ENCODE data around the gene ZNF438.
"Not testable (repeated sequence)": the region's sequence is repeated elsewhere in the genome, so short reads cannot be mapped to it uniquely, and the experiment has no call there.

ZNF438 gene

GRCh38 chr10:30993155-30993554, 38.5 kb downstream of the ZNF438 start:
- DNase-seq (ENCODE audit: low spot score in 2 of 2) (no peak), ATAC-seq (ENCODE audit: low read depth) (no peak)
- H3K27ac Mint-ChIP-seq: no peak overlapping the region
- no peak overlapping the region for H3K4me3 Mint-ChIP-seq
- H3K27me3 Mint-ChIP-seq: no peaks in the 10 kb centered on the region
- H3K4me1 Mint-ChIP-seq: peaks cover 3% of the 10 kb centered on the region
- peaks cover 20% of the 10 kb centered on the region for H3K36me3 Mint-ChIP-seq
- H3K9me3 Mint-ChIP-seq: peaks cover 2% of the 10 kb centered on the region

DNA sequence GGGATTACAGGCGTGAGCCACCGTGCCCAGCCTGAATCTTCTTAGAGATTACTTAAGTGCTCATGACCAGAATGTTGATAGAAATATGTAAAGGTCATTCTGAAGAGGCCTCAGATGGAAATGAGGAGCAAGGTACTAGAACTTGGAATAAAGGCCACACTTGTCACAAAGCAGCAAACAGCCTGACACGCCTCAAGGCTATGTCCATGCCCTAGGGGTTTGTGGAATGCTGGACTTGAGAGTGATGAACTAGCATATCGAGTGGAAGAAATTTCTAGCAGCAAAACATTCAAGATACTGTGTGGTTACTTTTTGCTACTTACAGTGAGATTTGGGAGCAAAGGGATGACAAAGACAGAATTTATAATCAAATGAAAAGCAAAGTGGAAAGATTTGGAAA, 39.0 kb downstream of the ZNF438 start:
- ATAC-seq (ENCODE audit: low read depth) (no peak), DNase-seq (ENCODE audit: low spot score in 2 of 2) (no peak)
- Mint-ChIP-seq H3K36me3 (peaks cover 20% of the 10 kb centered on the region), H3K4me1 (peaks cover 3% of the 10 kb centered on the region), H3K27me3 (no peaks in the 10 kb centered on the region), H3K9me3 (peaks cover 2% of the 10 kb centered on the region), H3K4me3 (no peak overlapping the region), H3K27ac (no peak overlapping the region)

GRCh38 chr10:30991647-30992011, 40.0 kb downstream of the ZNF438 start:
- ATAC-seq (ENCODE audit: low read depth) (no peak), DNase-seq (ENCODE audit: low spot score in 2 of 2) (no peak)
- peaks cover 20% of the 10 kb centered on the region for H3K36me3 Mint-ChIP-seq
- no peaks in the 10 kb centered on the region for H3K27me3 Mint-ChIP-seq
- H3K4me1 Mint-ChIP-seq: peaks cover 3% of the 10 kb centered on the region
- no peak overlapping the region for H3K27ac Mint-ChIP-seq
- peaks cover 2% of the 10 kb centered on the region for H3K9me3 Mint-ChIP-seq
- no peak overlapping the region for H3K4me3 Mint-ChIP-seq

- Mint-ChIP-seq H3K27me3 (no peaks in the 10 kb centered on the region), H3K9me3 (peaks cover 2% of the 10 kb centered on the region), H3K4me3 (no peak overlapping the region), H3K4me1 (peaks cover 3% of the 10 kb centered on the region), H3K27ac (no peak overlapping the region), H3K36me3 (peaks cover 20% of the 10 kb centered on the region)
- ATAC-seq (ENCODE audit: low read depth): no peak
- no peak for DNase-seq (ENCODE audit: low spot score in 2 of 2)
Observed at GRCh38 chr10:30990971-30991646, 40.6 kb downstream of the ZNF438 start.

DNA sequence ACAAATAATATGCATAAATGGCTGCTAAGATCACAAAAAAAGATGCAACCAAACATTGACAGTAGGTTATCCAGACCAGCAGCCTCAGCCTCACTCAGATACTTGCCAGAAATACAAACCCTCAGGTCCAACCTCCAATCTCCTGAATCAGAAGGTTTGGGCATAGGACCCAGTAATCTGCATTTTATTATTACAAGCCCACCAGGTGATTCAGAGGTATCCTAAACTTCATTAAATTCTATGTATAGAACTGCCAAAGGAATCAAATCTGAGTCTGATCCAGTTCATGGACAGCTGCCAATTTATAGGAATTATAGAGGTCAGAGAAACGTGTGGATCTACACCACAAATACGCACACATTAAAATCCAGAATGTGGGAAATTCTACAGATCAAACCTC, 41.3 kb downstream of the ZNF438 start:
- ATAC-seq (ENCODE audit: low read depth): no peak

DNA sequence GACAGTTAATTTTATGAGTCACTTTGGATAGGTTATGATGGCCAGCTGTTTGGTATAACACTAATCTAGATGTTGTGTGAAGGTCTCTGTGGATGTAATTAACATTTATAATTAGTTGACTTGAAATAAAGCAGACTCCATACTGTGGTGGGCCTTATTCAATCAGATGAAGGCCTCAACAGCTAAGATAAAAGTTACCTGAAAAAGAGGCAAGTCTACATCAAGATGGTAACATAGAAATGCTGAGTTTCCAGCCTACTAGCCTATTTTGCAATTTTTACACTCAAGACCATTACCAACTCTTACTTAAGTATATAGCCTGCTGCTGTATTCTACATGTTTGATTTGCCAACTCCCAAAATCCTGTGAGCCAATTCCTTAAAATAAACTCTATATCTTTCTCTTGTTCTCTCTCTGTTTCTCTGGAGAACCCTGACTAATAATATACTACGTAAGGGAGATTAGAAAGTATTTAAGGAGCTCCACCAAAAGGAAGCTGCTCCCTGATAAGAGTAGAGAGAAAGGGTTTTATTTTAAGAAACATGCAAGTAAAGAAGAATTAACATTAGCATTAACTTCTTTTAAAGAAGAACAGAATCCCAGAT, 42.7 kb downstream of the ZNF438 start:
- Mint-ChIP-seq H3K4me3 (no peak overlapping the region), H3K27me3 (no peaks in the 10 kb centered on the region), H3K4me1 (peaks cover 3% of the 10 kb centered on the region), H3K9me3 (no peaks in the 10 kb centered on the region), H3K36me3 (peaks cover 10% of the 10 kb centered on the region), H3K27ac (no peak overlapping the region)
- DNase-seq (ENCODE audit: low spot score in 2 of 2): no peak
- no peak for ATAC-seq (ENCODE audit: low read depth)

More for the DNA sequence above, 41.3 kb downstream of the ZNF438 start:
- peaks cover 3% of the 10 kb centered on the region for H3K4me1 Mint-ChIP-seq
- H3K4me3 Mint-ChIP-seq: no peak overlapping the region
- no peaks in the 10 kb centered on the region for H3K27me3 Mint-ChIP-seq
- H3K36me3 Mint-ChIP-seq: peaks cover 20% of the 10 kb centered on the region
- H3K9me3 Mint-ChIP-seq: peaks cover 2% of the 10 kb centered on the region
- no peak overlapping the region for H3K27ac Mint-ChIP-seq
- no peak for DNase-seq (ENCODE audit: low spot score in 2 of 2)

DNA sequence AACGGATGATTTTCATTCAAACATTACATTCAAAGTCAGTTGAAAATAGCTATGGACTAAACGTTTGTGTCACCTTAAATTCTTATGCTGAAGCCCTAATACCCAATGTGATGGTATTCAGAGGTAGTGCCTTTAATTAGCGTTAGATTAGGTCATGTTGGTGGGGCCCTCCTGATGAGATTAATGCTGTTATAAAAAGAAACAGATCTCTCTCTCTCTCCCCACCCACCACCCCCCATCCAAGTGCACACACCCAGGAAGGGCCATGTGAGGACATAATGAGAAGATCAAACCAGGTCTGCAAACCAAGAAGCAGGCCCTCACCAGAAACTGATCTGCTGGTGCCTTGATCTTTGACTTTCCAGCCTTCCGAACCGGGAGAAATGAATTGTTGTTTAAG, 44.2 kb downstream of the ZNF438 start:
- H3K4me3 Mint-ChIP-seq: no peak overlapping the region
- peaks cover 8% of the 10 kb centered on the region for H3K36me3 Mint-ChIP-seq
- ATAC-seq (ENCODE audit: low read depth) (no peak), DNase-seq (ENCODE audit: low spot score in 2 of 2) (no peak)
- no peaks in the 10 kb centered on the region for H3K27me3 Mint-ChIP-seq
- H3K4me1 Mint-ChIP-seq: peaks cover 9% of the 10 kb centered on the region
- no peak overlapping the region for H3K27ac Mint-ChIP-seq
- peaks cover 3% of the 10 kb centered on the region for H3K9me3 Mint-ChIP-seq

DNA sequence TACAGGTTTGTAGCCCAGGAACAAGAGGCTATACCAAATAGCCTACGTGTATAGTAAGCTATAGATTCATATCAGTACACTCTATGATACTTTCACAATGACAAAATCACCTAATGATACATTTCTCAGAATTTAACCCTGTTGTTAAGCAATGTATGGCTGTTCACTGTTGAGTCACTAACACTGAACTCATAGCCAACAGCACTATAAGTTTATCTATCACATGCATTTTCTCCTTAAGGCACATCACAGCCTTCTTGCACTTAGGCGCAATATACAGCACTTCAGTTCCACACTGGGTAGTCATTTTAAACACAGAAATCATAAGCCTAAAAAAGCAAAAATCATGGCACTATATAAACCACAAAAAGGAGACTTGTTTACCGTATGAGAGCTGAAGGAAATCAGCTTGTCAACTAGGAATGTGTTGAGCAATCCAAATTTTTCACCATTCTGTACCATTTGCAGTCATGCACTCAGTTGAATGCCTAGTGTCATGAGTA, 45.6 kb downstream of the ZNF438 start:
- Mint-ChIP-seq H3K9me3 (peaks cover 3% of the 10 kb centered on the region), H3K27me3 (no peaks in the 10 kb centered on the region), H3K27ac (no peak overlapping the region), H3K4me1 (peaks cover 7% of the 10 kb centered on the region), H3K4me3 (no peak overlapping the region), H3K36me3 (peaks cover 6% of the 10 kb centered on the region)
- DNase-seq (ENCODE audit: low spot score in 2 of 2) (no peak), ATAC-seq (ENCODE audit: low read depth) (no peak)

GRCh38 chr10:30985512-30985911, 46.2 kb downstream of the ZNF438 start:
- no peak overlapping the region for H3K27ac Mint-ChIP-seq
- H3K4me1 Mint-ChIP-seq: peaks cover 7% of the 10 kb centered on the region
- no peak for ATAC-seq (ENCODE audit: low read depth)
- no peak overlapping the region for H3K4me3 Mint-ChIP-seq
- no peak for DNase-seq (ENCODE audit: low spot score in 2 of 2)
- H3K36me3 Mint-ChIP-seq: peaks cover 10% of the 10 kb centered on the region
- no peaks in the 10 kb centered on the region for H3K27me3 Mint-ChIP-seq
- H3K9me3 Mint-ChIP-seq: peaks cover 4% of the 10 kb centered on the region

GRCh38 chr10:30984563-30985328, 46.9 kb downstream of the ZNF438 start:
- DNase-seq (ENCODE audit: low spot score in 2 of 2): no peak
- H3K4me3 Mint-ChIP-seq: no peak overlapping the region
- no peaks in the 10 kb centered on the region for H3K27me3 Mint-ChIP-seq

DNA sequence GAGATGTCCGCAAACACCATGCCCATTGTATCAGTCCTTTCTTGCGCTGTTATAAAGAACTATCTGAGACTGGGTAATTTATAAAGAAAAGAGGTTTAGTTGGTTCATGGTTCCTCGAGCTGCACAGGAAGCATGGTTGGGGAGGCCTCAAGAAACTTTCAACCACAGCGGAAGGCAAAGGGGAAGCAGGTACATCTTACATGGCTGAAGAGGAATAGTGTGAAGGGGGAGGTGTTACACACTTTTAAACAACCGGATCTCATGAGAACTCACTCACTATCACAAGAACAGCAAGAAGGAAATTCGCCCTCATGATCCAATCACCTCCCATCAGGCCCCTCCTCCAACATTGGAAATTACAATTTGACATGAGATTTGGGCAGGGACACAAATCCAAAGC, 48.5 kb downstream of the ZNF438 start:
- H3K27me3 Mint-ChIP-seq, H3K4me3 Mint-ChIP-seq, H3K4me1 Mint-ChIP-seq: not testable (repeated sequence)
- Mint-ChIP-seq H3K36me3 (peaks cover 22% of the 10 kb centered on the region), H3K27ac (peak overlapping the region; percentile 33), H3K9me3 (peaks cover 13% of the 10 kb centered on the region)
- ATAC-seq (ENCODE audit: low read depth) (peak; percentile 93), DNase-seq (ENCODE audit: low spot score in 2 of 2) (peak in 1 of 2 donors; percentile 13)

More at GRCh38 chr10:30984563-30985328, 46.9 kb downstream of the ZNF438 start:
- peaks cover 17% of the 10 kb centered on the region for H3K36me3 Mint-ChIP-seq
- peaks cover 11% of the 10 kb centered on the region for H3K9me3 Mint-ChIP-seq
- peaks cover 7% of the 10 kb centered on the region for H3K4me1 Mint-ChIP-seq
- no peak overlapping the region for H3K27ac Mint-ChIP-seq
- no peak for ATAC-seq (ENCODE audit: low read depth)

DNA sequence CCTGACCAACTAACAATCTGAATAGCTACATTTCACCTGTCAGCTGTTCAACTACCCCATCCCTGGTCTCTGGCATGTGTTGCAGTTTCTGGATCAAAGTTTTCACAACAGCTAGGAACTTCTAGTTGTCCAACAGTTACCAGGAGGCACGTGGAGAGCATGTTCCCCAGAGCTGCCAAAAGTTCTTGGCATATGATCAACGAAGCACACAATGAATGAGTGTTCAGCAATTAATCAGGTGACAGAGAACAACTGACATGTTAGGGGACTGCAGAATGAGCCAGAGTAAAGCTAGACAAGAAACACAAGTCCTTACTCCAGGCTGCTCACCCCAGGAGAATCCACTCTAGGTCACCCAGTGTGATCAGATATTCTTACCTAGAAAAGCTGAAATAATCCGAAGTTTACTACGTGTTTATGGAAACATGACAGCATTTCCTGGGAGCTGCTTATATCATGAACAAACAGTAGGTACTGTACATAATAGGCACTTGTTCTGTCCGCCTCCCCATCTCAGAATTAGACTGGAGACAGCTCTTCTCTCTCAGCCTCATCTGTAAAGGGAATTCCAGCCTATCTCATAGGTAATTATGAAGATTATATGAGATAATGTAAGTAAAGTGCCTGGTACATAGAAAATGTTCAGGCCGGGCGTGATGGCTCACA, 50.6 kb downstream of the ZNF438 start:
- H3K36me3 Mint-ChIP-seq: peaks cover 22% of the 10 kb centered on the region
- H3K9me3 Mint-ChIP-seq: peaks cover 13% of the 10 kb centered on the region
- ATAC-seq (ENCODE audit: low read depth) (no peak), DNase-seq (ENCODE audit: low spot score in 2 of 2) (no peak)
- no peak overlapping the region for H3K27ac Mint-ChIP-seq
- H3K4me3 Mint-ChIP-seq: no peak overlapping the region
- H3K27me3 Mint-ChIP-seq: no peaks in the 10 kb centered on the region
- H3K4me1 Mint-ChIP-seq: peaks cover 7% of the 10 kb centered on the region

- DNase-seq (ENCODE audit: low spot score in 2 of 2): no peak
- H3K36me3 Mint-ChIP-seq: peaks cover 22% of the 10 kb centered on the region
- no peak overlapping the region for H3K27ac Mint-ChIP-seq
Observed at GRCh38 chr10:30979956-30980355, 51.7 kb downstream of the ZNF438 start.

DNA sequence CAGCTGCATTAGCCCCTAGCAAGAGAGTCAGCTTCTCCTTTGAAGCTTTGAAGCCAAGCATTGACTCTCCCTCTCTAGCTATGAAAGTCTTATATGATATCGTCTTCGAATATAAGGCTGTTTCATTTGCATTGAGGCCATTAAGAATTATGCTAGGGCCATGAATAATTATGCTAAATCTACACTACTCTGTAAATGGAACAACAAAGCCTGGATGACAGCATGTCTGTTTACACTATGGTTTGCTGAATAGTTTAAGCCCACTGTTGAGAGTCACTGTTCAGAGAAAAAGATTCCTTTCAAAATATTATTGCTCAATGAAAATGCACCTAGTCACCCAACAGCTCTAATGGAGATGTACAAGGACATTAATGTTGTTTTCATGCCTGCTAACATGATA, 52.8 kb downstream of the ZNF438 start:
- peaks cover 23% of the 10 kb centered on the region for H3K36me3 Mint-ChIP-seq
- H3K9me3 Mint-ChIP-seq: peaks cover 13% of the 10 kb centered on the region
- no peak overlapping the region for H3K4me3 Mint-ChIP-seq
- ATAC-seq (ENCODE audit: low read depth) (no peak), DNase-seq (ENCODE audit: low spot score in 2 of 2) (no peak)
- H3K4me1 Mint-ChIP-seq: peaks cover 7% of the 10 kb centered on the region
- H3K27ac Mint-ChIP-seq: no peak overlapping the region
- H3K27me3 Mint-ChIP-seq: no peaks in the 10 kb centered on the region

More at GRCh38 chr10:30979956-30980355, 51.7 kb downstream of the ZNF438 start:
- Mint-ChIP-seq H3K27me3 (no peaks in the 10 kb centered on the region), H3K9me3 (peaks cover 13% of the 10 kb centered on the region), H3K4me3 (no peak overlapping the region), H3K4me1 (peaks cover 7% of the 10 kb centered on the region)
- ATAC-seq (ENCODE audit: low read depth): no peak
